ENCODE measurements around the gene ZNF700.
"Not testable (repeated sequence)": the region's sequence is repeated elsewhere in the genome, so short reads cannot be mapped to it uniquely, and the experiment has no call there.

ZNF700 gene

DNA sequence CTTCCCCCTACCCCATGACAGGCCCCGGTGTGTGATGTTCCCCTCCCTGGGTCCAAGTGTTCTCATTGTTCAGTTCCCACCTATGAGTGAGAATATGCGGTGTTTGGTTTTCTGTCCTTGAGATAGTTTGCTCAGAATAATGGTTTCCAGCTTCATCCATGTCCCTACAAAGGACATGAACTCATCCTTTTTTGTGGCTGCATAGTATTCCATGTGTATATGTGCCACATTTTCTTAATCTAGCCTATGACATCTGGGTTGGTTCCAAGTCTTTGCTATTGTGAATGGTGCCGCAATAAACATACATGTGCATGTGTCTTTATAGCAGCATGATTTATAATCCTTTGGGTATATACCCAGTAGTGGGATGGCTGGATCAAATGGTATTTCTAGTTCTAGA lies 13.5 kb downstream of the ZNF700 start:
- DNase-seq (ENCODE audit: low read depth in 4 of 4, low spot score in 1 of 4): not testable (repeated sequence)

GRCh38 chr19:11941361-11941887 lies 16.5 kb downstream of the ZNF700 start:
- DNase-seq (ENCODE audit: low read depth in 4 of 4, low spot score in 1 of 4): not testable (repeated sequence)

GRCh38 chr19:11942008-11942842 lies 17.3 kb downstream of the ZNF700 start:
- DNase-seq (ENCODE audit: low read depth in 4 of 4, low spot score in 1 of 4): no peak

DNA sequence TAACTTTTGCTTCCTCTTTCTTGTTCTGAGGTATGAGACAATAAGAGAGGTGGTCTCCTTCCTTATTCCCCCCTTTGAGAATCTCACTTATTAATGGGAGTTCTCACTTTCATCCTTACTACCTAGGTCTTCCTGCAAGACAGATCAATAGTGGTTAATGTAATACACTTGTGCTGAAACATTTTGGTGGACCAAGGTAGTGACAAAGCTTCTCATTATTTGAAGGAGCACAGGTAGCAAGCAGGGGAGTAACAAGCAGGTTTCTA lies 17.9 kb downstream of the ZNF700 start:
- no peak for DNase-seq (ENCODE audit: low read depth in 4 of 4, low spot score in 1 of 4)

DNA sequence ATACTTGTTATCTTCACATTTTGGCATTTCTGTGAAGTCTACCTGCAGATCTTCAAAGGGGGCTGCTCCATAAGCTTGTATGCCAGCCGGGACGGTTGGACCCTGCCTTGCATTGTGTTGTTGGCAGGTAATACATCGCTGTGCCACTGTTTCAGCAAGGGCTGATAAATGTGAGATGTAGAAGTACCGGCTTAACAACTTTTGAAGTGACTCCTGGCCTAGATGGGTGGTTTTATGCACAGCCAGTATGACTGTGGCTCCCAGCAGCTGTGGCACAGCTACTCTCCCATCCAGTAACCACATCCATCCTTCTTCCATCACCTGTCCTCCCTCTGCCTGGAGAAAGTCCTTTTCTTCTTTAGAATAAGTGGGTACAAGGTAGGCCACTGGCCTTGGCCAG lies 19.7 kb downstream of the ZNF700 start:
- no peak for DNase-seq (ENCODE audit: low read depth in 4 of 4, low spot score in 1 of 4)

DNA sequence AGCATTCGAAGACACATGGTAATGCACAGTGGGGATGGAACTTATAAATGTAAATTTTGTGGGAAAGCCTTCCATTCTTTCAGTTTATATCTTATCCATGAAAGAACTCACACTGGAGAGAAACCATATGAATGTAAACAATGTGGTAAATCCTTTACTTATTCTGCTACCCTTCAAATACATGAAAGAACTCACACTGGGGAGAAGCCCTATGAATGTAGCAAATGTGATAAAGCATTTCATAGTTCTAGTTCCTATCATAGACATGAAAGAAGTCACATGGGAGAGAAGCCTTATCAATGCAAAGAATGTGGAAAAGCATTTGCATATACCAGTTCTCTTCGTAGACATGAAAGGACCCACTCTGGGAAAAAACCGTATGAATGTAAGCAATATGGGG lies 23.7 kb downstream of the ZNF700 start:
- DNase-seq (ENCODE audit: low read depth in 4 of 4, low spot score in 1 of 4): no peak

DNA sequence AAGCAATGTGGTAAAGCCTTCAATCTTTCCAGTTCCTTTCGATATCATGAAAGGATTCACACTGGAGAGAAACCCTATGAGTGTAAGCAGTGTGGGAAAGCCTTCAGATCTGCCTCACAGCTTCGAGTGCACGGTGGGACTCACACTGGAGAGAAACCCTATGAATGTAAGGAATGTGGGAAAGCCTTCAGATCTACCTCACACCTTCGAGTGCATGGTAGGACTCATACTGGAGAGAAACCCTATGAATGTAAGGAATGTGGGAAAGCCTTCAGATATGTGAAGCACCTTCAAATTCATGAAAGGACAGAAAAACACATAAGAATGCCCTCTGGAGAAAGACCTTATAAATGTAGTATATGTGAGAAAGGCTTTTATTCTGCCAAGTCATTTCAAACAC lies 24.3 kb downstream of the ZNF700 start:
- no peak for DNase-seq (ENCODE audit: low read depth in 4 of 4, low spot score in 1 of 4)

GRCh38 chr19:11949614-11950080 lies 24.7 kb downstream of the ZNF700 start:
- DNase-seq (ENCODE audit: low read depth in 4 of 4, low spot score in 1 of 4): not testable (repeated sequence)

- no peak for DNase-seq (ENCODE audit: low read depth in 4 of 4, low spot score in 1 of 4)
These were observed 25.4 kb downstream of the ZNF700 start for GRCh38 chr19:11950312-11950711.

GRCh38 chr19:11963566-11964355 lies 38.9 kb downstream of the ZNF700 start:
- DNase-seq (ENCODE audit: low read depth in 4 of 4, low spot score in 1 of 4): peak; percentile 52 to 65 (median 60)

DNA sequence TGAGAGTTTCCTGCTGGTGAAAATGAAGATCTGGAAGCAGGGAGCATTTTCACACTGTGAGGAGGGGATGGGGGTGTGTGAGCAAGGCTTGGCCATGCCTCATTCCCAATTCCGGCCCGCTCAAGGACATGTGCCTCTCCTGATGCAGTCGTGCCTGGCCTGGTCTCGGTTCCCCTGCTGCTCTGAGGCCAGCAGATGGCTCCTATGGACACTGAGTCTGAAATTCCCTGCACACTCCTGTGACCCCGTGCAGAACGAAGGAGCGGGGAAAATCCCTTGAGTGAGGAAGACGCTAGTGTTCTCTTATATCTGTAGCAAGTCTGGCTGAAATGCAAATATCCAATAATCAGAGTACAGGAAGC lies 39.6 kb downstream of the ZNF700 start:
- DNase-seq (ENCODE audit: low read depth in 4 of 4, low spot score in 1 of 4): no peak

GRCh38 chr19:11964858-11965645 lies 40.1 kb downstream of the ZNF700 start, which contains the start of gene ZNF763:
TSS of gene ZNF763 (plus strand) at chr19:11965040. CDS start at chr19:11965209, 169 bp downstream.
- DNase-seq (ENCODE audit: low read depth in 4 of 4, low spot score in 1 of 4): peak; percentile 57 to 87 (median 72)

DNA sequence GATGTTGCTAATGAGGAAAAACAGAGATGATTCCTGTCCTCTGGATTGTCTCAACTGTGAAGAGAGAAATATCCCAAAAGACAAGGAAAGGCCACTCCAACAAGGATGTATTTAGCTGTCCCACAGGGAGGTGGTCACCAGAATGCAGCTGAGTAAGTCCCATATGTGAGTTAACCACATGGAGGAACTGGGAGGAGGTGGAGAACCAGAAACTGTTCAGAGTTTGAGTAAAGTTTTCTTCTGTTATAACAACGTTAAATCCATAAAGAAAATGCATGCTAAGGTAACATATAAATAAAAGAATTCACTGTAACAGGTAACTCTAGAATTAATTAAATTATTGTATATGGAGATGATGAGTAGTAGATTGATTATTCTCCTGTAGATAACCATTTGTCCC lies 45.3 kb downstream of the ZNF700 start:
- DNase-seq (ENCODE audit: low read depth in 4 of 4, low spot score in 1 of 4): no peak

DNA sequence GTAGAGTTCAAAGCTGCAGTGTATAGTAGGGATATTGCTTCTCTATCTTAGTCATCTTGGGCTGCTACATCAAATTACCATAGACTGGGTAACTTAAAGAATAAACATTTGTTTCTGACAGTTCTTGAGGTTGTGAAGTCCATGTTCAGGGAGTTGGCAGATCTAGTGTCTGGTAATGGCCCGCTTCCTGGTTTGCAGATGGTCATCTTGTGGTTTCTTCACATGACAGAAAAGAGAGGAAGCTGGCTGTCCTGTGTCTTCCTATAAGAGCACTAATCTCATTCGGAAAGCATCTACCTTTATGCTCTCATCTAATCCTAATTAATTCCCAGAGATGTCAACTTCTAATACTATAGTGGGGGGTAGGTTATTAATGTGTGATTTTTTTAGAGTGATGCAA lies 46.1 kb downstream of the ZNF700 start:
- DNase-seq (ENCODE audit: low read depth in 4 of 4, low spot score in 1 of 4): no peak

GRCh38 chr19:11973019-11973810 lies 48.3 kb downstream of the ZNF700 start:
- no peak for DNase-seq (ENCODE audit: low read depth in 4 of 4, low spot score in 1 of 4)

GRCh38 chr19:11978492-11979100 lies 53.7 kb downstream of the ZNF700 start:
- DNase-seq (ENCODE audit: low read depth in 4 of 4, low spot score in 1 of 4): no peak

DNA sequence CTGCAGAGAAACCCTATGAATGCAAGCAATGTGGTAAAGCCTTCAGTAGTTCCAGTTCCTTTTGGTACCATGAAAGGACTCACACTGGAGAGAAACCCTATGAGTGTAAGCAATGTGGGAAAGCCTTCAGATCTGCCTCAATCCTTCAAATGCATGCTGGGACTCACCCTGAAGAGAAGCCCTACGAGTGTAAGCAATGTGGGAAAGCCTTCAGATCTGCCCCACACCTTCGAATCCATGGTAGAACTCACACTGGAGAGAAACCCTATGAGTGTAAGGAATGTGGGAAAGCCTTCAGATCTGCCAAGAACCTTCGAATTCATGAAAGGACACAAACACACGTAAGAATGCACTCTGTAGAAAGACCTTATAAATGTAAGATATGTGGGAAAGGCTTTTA lies 54.6 kb downstream of the ZNF700 start:
- no peak for DNase-seq (ENCODE audit: low read depth in 4 of 4, low spot score in 1 of 4)

DNA sequence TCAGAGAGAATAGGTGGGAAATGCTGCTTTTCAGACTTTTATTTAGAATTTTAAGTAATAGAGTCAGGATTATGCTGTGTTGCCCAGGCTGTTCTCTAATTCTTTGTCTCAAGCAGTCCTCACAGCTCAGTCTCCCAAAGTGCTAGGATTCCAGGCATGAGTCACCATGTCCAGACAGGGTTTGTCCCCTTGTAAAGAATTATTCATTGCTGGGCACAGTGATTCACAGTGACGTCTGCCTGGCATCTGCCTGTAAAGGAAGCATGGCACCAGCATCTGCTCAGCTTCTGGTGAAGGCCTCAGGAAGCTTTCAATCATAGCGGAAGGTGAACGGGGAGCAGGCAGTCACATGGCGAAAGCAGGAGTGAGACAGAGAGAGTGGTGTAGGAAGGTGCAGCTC lies 57.6 kb downstream of the ZNF700 start:
- DNase-seq (ENCODE audit: low read depth in 4 of 4, low spot score in 1 of 4): no peak

DNA sequence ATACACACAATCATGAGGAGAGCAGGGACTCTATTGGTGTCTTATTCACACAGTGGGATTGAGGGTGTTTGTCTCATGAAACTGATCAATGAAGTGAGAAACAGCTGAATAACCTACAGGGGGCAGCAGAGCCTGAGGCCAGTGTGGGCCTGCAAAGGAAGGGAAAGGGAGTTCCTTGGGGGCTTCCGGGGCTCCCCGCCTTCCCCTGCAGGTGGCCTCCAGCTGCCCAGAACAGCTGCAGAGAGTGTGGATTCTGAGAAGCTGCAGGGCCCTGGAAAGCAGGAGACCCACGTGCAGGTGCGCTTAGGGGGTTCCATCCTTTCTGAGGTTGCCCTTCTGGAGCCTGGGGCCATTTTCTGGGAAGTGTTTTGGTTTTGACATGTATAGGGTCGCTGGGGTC lies 60.1 kb downstream of the ZNF700 start:
- DNase-seq (ENCODE audit: low read depth in 4 of 4, low spot score in 1 of 4): no peak

- DNase-seq (ENCODE audit: low read depth in 4 of 4, low spot score in 1 of 4): no peak
These were observed 61.8 kb downstream of the ZNF700 start for GRCh38 chr19:11986754-11987153.

Measured in stimulated activated CD4-positive, alpha-beta T cell treated with anti-CD3 and anti-CD28 coated beads, Interleukin-1b, Interleukin-23, amount 100 ng/mL, for 24 hours (primary cell).